Left lung (tissue), 10 donors: Measurements from ENCODE around the gene DHRS7B. TPM values are rescaled to one million over a fixed set of nuclear protein-coding genes. Genes with fewer than 3 reads are reported as not detected.

Experiments
- ATAC-seq: fragments of 200-7000 bp; cut with Tn5 transposase; one replicate; pipeline ENCODE4 v1.9.1; 2020; ENCODE audit warnings: moderate library complexity
- DNase-seq, 4 donors: peaks; one replicate each; pipeline ENCODE4 v3.0.0-alpha.2; 2013 to 2020
- H3K27ac ChIP-seq, 2 donors: fragments of 200-600 bp; sonication (generic) in 1 of 2; one replicate each; pipeline versions ENCODE4 v1.5.0 to v1.8.0; 2020 to 2021
- H3K27me3 ChIP-seq, 2 donors: fragments of 200-600 bp; sonication (generic) in 1 of 2; one replicate each; pipeline versions ENCODE4 v1.5.0 to v1.8.0; 2020 to 2021
- H3K36me3 ChIP-seq, 2 donors: fragments of 200-600 bp; sonication (generic) in 1 of 2; one replicate each; pipeline versions ENCODE4 v1.5.0 to v1.8.0; 2020 to 2021
- H3K4me1 ChIP-seq, 2 donors: fragments of 200-600 bp; one replicate each; pipeline ENCODE4 v1.8.0; 2021
- H3K4me3 ChIP-seq, 2 donors: fragments of 200-600 bp; sonication (generic) in 1 of 2; one replicate each; pipeline versions ENCODE4 v1.5.0 to v1.8.0; 2020 to 2021; ENCODE audit warnings: mild to moderate bottlenecking in 1 of 2
- H3K9me3 ChIP-seq, 2 donors: fragments of 200-600 bp; sonication (generic) in 1 of 2; one replicate each; pipeline versions ENCODE4 v1.5.0 to v1.8.0; 2020 to 2021
- intact Hi-C, 2 donors: fragments of 100-400 bp; cut with DNase I; formaldehyde crosslinking; loops; one replicate each; pipeline versions ENCODE4 v1.11.2 to v1.14.2; 2022
- polyA plus RNA-seq, 6 donors: library from polyadenylated mRNA; unstranded; fragments of 120-200 nt; gene quantifications; one replicate each; pipeline ENCODE4 v1.2.1, GENCODE V29; 2013; ENCODE audit not compliant: insufficient read length in 6 of 6
- total RNA-seq, 2 donors: library from RNA; stranded (reverse); fragmentation: NEBNext Ultra II Directional; extraction: Animal tissue kit (Norgen Biotek cat#: 25700); gene quantifications; one replicate each; pipeline ENCODE4 v1.2.1, GENCODE V29; 2021
- TF ChIP-seq, protein P1 (sequence below), 2 donors: fragments of 200-600 bp; sonication (generic) in 1 of 2; IDR thresholded peaks; one replicate each; pipeline versions ENCODE4 v1.5.0 to v1.8.0; 2021; ENCODE audit warnings: antibody characterized with exemption in 2 of 2
- donor health status: DM: no; HTN: yes; CAD: no.
- donor health status: DM: no; HTN: no; CAD: no.

Gene DHRS7B
- total and polyA plus RNA-seq, 8 donors: 22.5 to 29.1 (median 25.0) TPM

DNA sequence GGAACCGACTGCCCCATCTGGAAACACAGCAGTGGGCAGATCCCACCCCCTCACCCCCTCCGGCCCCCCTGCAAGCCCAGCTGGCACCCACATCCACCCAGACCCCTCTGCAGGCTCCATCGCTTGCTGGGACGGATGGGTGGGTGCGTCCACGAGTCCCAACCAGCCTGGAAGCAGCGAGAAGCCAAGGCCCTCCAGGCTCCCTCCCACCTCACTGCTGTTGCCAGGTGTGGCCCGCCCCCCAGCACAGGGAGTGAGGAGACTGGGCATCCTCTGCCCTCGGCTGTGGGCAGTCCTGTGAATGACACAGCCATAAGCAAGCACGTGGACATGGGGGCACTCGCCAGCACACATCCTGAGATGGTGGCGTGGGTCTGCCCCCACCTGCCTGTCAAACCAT, 75.7 kb downstream of the DHRS7B start:
- no peaks in the 10 kb centered on the region for H3K27me3 ChIP-seq
- intact Hi-C loops: no loop called here
- no peak overlapping the region for H3K4me3 ChIP-seq
- ATAC-seq: no peak
- H3K4me1 ChIP-seq: peaks cover 0 to 26% of the 10 kb centered on the region in 2 donors
- no peak for DNase-seq
- peaks cover 0 to 49% of the 10 kb centered on the region in 2 donors for H3K36me3 ChIP-seq
- no peak overlapping the region for H3K27ac ChIP-seq
- H3K9me3 ChIP-seq: no peaks in the 10 kb centered on the region
- TF ChIP-seq, protein P1, sequence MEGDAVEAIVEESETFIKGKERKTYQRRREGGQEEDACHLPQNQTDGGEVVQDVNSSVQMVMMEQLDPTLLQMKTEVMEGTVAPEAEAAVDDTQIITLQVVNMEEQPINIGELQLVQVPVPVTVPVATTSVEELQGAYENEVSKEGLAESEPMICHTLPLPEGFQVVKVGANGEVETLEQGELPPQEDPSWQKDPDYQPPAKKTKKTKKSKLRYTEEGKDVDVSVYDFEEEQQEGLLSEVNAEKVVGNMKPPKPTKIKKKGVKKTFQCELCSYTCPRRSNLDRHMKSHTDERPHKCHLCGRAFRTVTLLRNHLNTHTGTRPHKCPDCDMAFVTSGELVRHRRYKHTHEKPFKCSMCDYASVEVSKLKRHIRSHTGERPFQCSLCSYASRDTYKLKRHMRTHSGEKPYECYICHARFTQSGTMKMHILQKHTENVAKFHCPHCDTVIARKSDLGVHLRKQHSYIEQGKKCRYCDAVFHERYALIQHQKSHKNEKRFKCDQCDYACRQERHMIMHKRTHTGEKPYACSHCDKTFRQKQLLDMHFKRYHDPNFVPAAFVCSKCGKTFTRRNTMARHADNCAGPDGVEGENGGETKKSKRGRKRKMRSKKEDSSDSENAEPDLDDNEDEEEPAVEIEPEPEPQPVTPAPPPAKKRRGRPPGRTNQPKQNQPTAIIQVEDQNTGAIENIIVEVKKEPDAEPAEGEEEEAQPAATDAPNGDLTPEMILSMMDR (IDR thresholded peaks at IDR 0.05): no peak

DNA sequence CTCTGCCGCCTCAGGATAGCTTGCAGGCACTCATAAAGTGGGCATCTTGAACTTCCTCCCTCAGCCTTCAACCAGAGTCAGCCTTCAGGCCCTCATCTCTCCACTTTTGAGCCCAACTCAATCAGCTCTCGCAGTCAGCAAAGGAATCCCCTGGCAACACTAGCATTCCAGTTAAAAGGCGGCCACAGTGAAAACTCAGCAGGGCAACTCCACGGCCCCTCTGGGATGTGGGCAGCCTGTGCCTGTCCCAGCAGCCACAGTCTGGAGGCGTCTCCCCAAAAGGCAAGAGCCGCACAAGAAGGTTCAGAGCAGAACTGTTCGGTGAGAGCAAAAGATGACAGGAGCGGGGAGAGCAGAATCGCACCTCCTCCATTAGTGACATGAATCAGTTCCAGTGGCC, 78.2 kb downstream of the DHRS7B start:
- H3K9me3 ChIP-seq: no peaks in the 10 kb centered on the region
- H3K4me1 ChIP-seq: peaks cover 4 to 35% of the 10 kb centered on the region in 2 donors
- H3K27me3 ChIP-seq: no peaks in the 10 kb centered on the region
- no peak for DNase-seq
- peaks cover 0 to 55% of the 10 kb centered on the region in 2 donors for H3K36me3 ChIP-seq
- H3K4me3 ChIP-seq: no peak overlapping the region
- intact Hi-C loops: no loop called here
- ATAC-seq: no peak
- TF ChIP-seq, protein P1 (IDR thresholded peaks at IDR 0.05): no peak
- no peak overlapping the region for H3K27ac ChIP-seq

DNA sequence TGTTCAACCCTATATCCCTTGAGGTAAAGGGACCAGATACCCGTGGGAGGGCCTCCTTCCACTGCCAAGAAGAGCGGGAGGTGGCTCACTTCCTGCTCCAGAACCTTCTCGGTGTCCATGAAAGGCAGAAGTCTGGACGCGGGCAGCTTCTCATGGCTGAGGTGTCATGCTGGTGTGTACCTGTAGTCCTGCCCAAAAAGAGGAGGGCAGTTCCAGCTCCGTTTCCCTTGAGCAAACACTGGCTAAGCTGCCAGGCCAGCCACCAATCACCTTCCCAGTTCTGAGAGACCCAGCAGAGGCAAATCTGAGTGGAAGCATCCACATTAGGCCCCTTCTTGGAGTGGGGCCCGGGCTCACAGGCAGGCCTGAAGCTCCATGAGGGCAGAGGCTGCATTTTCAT, 81.6 kb downstream of the DHRS7B start:
- TF ChIP-seq, protein P1 (IDR thresholded peaks at IDR 0.05): no peak
- DNase-seq (no peak), ATAC-seq (no peak)
- Histone ChIP-seq H3K27ac (no peak overlapping the region), H3K27me3 (no peaks in the 10 kb centered on the region), H3K4me1 (peaks cover 23 to 49% of the 10 kb centered on the region in 2 donors), H3K4me3 (no peak overlapping the region), H3K9me3 (no peaks in the 10 kb centered on the region), H3K36me3 (peaks cover 0 to 43% of the 10 kb centered on the region in 2 donors)
- intact Hi-C loops: no loop called here

DNA sequence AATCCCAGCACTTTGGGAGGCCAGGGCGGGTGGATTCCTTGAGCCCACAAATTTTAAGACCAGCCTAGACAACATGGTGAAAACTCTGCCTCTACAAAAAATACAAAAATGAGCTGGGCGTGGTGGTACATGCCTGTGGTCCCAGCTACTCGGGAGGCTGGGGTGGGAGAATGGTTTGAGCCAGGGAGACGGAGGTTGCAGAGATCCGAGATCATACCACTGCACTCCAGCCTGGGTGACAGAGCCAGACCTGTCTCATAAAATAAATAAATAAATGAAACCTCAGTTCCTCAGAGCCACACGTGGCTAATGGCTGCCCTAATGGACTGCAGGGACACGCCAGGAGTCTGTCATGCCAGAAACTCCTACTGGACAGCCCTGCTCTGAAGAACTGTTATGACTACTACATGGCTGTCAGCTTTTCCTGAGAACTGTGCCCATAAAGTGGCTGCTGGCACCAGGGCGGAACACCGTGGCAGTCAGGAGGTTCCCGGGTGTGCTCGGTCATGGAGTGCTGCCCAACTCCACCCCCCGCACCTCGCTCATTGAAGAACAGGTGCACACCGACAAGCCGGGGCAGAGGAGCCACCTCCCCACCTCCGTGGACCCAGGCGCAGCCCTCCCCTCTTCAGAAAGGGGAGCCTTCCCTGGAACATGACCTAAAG, 82.9 kb downstream of the DHRS7B start:
- H3K27ac ChIP-seq: peak overlapping the region in 1 of 2 donors; percentile 30
- TF ChIP-seq, protein P1 (IDR thresholded peaks at IDR 0.05): no peak
- ATAC-seq (peak; percentile 9), DNase-seq (peak in 2 of 4 donors; percentile 76 to 83)
- intact Hi-C loops: no loop called here
- peaks cover 0 to 43% of the 10 kb centered on the region in 2 donors for H3K36me3 ChIP-seq
- H3K9me3 ChIP-seq: no peaks in the 10 kb centered on the region
- H3K4me3 ChIP-seq: no peak overlapping the region
- no peaks in the 10 kb centered on the region for H3K27me3 ChIP-seq
- H3K4me1 ChIP-seq: peaks cover 23 to 49% of the 10 kb centered on the region in 2 donors

DNA sequence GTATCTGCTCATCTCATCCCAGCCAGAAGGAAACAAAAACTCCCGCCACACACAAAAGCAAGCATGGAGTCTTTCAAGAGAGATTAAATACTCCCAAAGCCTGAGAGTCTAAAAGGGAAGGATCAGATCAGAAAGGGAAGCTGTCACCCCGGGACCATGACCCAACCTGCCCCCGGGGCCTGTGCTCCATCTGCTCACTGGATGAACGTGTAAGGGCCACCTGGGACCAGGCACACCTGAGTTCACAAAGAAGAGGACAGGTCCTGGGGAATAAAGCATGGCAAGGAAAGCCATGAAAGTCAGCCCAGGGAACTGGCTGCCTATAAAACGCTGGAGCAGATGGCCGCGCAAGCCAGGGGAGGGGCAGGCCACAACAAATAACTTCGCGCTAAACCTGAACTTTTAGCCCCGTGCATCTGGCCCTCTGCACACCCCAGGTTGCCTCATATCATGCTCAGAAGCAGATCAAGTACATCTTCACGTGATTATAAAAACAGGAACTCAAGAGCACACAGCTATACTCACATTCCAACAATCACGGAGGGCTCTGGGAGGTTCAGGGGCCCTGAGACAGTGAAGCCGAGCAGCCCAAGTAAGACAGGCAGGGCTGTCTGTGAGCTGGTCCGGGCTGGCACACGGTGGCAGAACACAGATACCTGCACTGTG, 83.8 kb downstream of the DHRS7B start:
- DNase-seq (no peak), ATAC-seq (no peak)
- Histone ChIP-seq H3K36me3 (peaks cover 0 to 43% of the 10 kb centered on the region in 2 donors), H3K27me3 (no peaks in the 10 kb centered on the region), H3K27ac (no peak overlapping the region), H3K4me1 (peaks cover 31 to 58% of the 10 kb centered on the region in 2 donors), H3K9me3 (no peaks in the 10 kb centered on the region), H3K4me3 (no peak overlapping the region)
- intact Hi-C loops: no loop called here
- TF ChIP-seq, protein P1 (IDR thresholded peaks at IDR 0.05): no peak
